Left lung (tissue), 10 donors: ENCODE results near the gene SCNN1B. TPM values are rescaled to one million over a fixed set of nuclear protein-coding genes. Genes with fewer than 3 reads are reported as not detected.

Experiments used
- ATAC-seq: fragments of 200-7000 bp; cut with Tn5 transposase; one replicate; pipeline ENCODE4 v1.9.1; 2020; ENCODE audit warnings: moderate library complexity
- DNase-seq, 4 donors: peaks; one replicate each; pipeline ENCODE4 v3.0.0-alpha.2; 2013 to 2020
- H3K27ac ChIP-seq, 2 donors: fragments of 200-600 bp; sonication (generic) in 1 of 2; one replicate each; pipeline versions ENCODE4 v1.5.0 to v1.8.0; 2020 to 2021
- H3K27me3 ChIP-seq, 2 donors: fragments of 200-600 bp; sonication (generic) in 1 of 2; one replicate each; pipeline versions ENCODE4 v1.5.0 to v1.8.0; 2020 to 2021
- H3K36me3 ChIP-seq, 2 donors: fragments of 200-600 bp; sonication (generic) in 1 of 2; one replicate each; pipeline versions ENCODE4 v1.5.0 to v1.8.0; 2020 to 2021
- H3K4me1 ChIP-seq, 2 donors: fragments of 200-600 bp; one replicate each; pipeline ENCODE4 v1.8.0; 2021
- H3K4me3 ChIP-seq, 2 donors: fragments of 200-600 bp; sonication (generic) in 1 of 2; one replicate each; pipeline versions ENCODE4 v1.5.0 to v1.8.0; 2020 to 2021; ENCODE audit warnings: mild to moderate bottlenecking in 1 of 2
- H3K9me3 ChIP-seq, 2 donors: fragments of 200-600 bp; sonication (generic) in 1 of 2; one replicate each; pipeline versions ENCODE4 v1.5.0 to v1.8.0; 2020 to 2021
- intact Hi-C, 2 donors: fragments of 100-400 bp; cut with DNase I; formaldehyde crosslinking; loops; one replicate each; pipeline versions ENCODE4 v1.11.2 to v1.14.2; 2022
- polyA plus RNA-seq, 6 donors: library from polyadenylated mRNA; unstranded; fragments of 120-200 nt; gene quantifications; one replicate each; pipeline ENCODE4 v1.2.1, GENCODE V29; 2013; ENCODE audit not compliant: insufficient read length in 6 of 6
- total RNA-seq, 2 donors: library from RNA; stranded (reverse); fragmentation: NEBNext Ultra II Directional; extraction: Animal tissue kit (Norgen Biotek cat#: 25700); gene quantifications; one replicate each; pipeline ENCODE4 v1.2.1, GENCODE V29; 2021
- TF ChIP-seq, protein P1 (sequence below), 2 donors: fragments of 200-600 bp; sonication (generic) in 1 of 2; IDR thresholded peaks; one replicate each; pipeline versions ENCODE4 v1.5.0 to v1.8.0; 2021; ENCODE audit warnings: antibody characterized with exemption in 2 of 2
- donor health status: DM: no; HTN: yes; CAD: no.
- donor health status: DM: no; HTN: no; CAD: no.

Gene SCNN1B
- total and polyA plus RNA-seq, 8 donors = 2.4 to 28.6 (median 3.4) TPM

DNA sequence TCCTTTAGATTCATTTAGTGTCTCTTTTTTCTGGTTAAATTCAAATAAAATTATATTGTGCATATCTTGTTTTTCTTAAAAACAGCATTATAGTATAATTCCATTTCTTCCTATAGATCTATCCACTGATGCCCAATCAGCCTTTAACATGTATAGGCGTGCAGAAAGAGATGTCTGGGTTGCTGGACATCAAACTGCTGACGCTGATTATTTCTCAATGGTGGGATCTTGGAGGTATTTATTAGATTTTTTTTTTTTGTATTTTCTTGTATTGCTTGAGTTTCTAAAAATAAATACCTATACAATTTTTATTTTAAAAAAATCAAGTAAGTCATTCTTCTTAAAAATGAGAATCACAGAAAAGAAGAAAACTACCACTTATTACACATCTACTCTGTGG lies 100.0 kb downstream of the SCNN1B start:
- no peak overlapping the region for H3K27ac ChIP-seq
- no peaks in the 10 kb centered on the region for H3K9me3 ChIP-seq
- no peaks in the 10 kb centered on the region for H3K27me3 ChIP-seq
- ATAC-seq = no peak
- H3K4me3 ChIP-seq = no peak overlapping the region
- TF ChIP-seq, protein P1, sequence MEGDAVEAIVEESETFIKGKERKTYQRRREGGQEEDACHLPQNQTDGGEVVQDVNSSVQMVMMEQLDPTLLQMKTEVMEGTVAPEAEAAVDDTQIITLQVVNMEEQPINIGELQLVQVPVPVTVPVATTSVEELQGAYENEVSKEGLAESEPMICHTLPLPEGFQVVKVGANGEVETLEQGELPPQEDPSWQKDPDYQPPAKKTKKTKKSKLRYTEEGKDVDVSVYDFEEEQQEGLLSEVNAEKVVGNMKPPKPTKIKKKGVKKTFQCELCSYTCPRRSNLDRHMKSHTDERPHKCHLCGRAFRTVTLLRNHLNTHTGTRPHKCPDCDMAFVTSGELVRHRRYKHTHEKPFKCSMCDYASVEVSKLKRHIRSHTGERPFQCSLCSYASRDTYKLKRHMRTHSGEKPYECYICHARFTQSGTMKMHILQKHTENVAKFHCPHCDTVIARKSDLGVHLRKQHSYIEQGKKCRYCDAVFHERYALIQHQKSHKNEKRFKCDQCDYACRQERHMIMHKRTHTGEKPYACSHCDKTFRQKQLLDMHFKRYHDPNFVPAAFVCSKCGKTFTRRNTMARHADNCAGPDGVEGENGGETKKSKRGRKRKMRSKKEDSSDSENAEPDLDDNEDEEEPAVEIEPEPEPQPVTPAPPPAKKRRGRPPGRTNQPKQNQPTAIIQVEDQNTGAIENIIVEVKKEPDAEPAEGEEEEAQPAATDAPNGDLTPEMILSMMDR (IDR thresholded peaks at IDR 0.05) = no peak
- no peak for DNase-seq
- no peaks in the 10 kb centered on the region for H3K4me1 ChIP-seq
- peaks cover 0 to 92% of the 10 kb centered on the region in 2 donors for H3K36me3 ChIP-seq
- intact Hi-C loops = no loop called here

DNA sequence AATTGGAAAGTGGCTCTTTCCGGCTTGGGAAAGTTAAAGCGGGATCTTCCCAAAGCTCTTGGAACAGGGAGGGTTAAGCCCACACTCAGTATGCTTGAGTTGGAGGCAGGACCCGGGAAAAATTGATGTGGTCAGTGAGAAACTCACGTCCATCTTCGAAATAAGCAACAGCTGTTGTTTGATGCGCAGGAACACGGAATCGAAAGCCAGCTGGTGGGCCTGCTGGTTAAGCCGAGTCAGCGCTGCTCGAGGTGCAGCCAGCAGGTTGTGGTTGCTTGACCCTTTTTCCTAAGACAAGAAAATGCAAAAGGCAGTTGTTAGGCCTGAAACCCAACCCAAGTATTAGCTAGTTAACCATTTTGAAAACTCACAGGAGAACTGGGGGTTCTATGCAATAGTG lies 101.4 kb downstream of the SCNN1B start:
- H3K4me3 ChIP-seq = no peak overlapping the region
- intact Hi-C loops = no loop called here
- H3K27ac ChIP-seq = no peak overlapping the region
- H3K36me3 ChIP-seq = peaks cover 0 to 84% of the 10 kb centered on the region in 2 donors
- DNase-seq = no peak
- no peaks in the 10 kb centered on the region for H3K4me1 ChIP-seq
- H3K27me3 ChIP-seq = no peaks in the 10 kb centered on the region
- TF ChIP-seq, protein P1 (IDR thresholded peaks at IDR 0.05) = no peak
- H3K9me3 ChIP-seq = no peaks in the 10 kb centered on the region
- no peak for ATAC-seq

DNA sequence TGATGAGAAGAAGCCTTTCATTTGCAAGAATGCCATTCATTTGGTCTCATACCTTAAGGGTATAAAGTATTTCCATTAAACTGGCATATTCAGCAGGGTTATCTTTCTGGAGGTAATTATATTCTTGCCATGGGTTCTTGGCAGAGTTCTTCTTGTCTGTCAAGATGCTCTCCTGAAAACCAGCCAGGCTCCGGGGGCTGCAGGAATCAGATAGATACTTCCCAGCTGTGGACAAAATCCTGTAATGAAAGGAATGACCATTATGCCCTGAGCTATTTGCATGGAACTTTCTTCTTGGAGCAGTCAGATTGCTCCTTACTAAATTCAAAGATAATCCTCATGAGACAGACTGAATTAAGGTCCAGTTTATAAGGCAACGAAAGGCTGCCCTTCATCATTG lies 103.9 kb downstream of the SCNN1B start:
- no peak overlapping the region for H3K27ac ChIP-seq
- intact Hi-C loops = no loop called here
- ATAC-seq = no peak

DNA sequence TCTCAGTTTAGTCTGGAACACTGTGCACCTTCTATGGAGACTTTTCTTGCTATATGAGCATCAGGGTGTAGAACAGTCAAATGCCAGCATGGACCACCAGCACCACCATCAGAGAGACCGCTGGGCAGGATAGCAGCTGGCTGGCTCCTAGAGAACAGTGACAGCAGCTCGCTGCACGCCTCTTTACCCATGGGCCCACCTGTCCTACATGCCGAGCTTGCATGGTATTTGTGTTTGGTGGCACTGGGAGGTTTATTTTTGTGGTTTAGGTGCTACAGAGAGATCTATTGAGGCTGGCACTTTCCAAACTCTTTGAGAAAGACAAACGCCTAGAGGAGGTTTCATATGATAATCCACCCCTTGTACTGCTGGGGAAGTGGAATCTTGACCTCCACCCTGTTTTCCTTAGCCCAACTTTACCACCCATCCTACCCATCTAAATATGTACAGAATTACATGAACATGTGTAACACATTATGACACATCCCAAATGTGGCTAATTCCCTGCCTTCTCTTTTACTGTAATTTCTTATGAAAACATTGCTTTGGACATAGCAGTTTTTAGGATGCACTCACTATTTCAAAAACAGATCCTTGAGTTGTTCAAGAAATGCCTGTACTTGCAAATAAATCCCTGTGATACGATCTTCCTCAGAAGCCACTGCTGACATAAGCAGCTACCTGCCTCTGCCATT lies 104.6 kb downstream of the SCNN1B start:
- intact Hi-C loops = no loop called here
- no peaks in the 10 kb centered on the region for H3K9me3 ChIP-seq
- no peaks in the 10 kb centered on the region for H3K27me3 ChIP-seq
- TF ChIP-seq, protein P1 (IDR thresholded peaks at IDR 0.05) = no peak
- no peak overlapping the region for H3K4me3 ChIP-seq
- peaks cover 0 to 83% of the 10 kb centered on the region in 2 donors for H3K36me3 ChIP-seq
- no peaks in the 10 kb centered on the region for H3K4me1 ChIP-seq
- no peak overlapping the region for H3K27ac ChIP-seq
- DNase-seq (no peak), ATAC-seq (no peak)

More for the DNA sequence above, 103.9 kb downstream of the SCNN1B start:
- Histone ChIP-seq H3K36me3 (peaks cover 0 to 84% of the 10 kb centered on the region in 2 donors), H3K4me1 (no peaks in the 10 kb centered on the region), H3K9me3 (no peaks in the 10 kb centered on the region), H3K4me3 (no peak overlapping the region), H3K27me3 (no peaks in the 10 kb centered on the region)
- TF ChIP-seq, protein P1 (IDR thresholded peaks at IDR 0.05) = no peak
- no peak for DNase-seq

DNA sequence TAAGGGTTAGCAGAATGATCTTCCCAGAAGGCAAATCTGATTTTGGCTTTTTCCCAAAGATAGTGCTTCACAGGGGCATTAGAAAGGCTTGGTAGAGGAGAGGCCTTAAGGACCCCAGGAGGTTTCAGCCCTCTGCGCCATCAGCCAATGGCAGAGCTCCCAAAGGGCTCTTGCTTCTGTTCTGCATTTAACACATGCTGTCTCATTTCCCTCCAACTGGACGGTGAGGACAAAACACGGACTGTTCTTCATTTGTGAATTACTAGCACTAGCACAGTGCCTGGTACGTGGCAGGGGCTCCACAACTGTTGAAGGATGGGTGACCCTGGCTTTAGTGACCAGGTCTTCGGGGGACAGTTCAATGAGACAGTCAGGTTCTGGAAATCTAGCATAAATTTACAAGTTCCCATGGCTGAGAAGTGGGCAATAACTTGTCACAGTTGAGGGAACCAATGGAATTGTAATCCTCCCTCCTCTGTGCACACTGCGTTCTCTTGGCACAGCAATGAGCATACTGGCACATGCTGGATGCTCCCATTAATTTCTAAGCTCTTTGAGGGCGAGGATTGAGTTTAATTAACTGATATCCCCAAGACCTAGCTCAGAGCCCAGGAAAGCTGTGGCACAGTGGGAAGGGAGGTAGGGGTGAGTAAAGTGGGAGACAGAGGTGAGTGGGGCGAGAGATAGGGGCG lies 105.5 kb downstream of the SCNN1B start:
- Histone ChIP-seq H3K36me3 (peaks cover 0 to 84% of the 10 kb centered on the region in 2 donors), H3K27me3 (no peaks in the 10 kb centered on the region), H3K4me3 (no peak overlapping the region), H3K4me1 (no peaks in the 10 kb centered on the region), H3K27ac (no peak overlapping the region), H3K9me3 (no peaks in the 10 kb centered on the region)
- ATAC-seq (no peak), DNase-seq (no peak)
- intact Hi-C loops = no loop called here
- TF ChIP-seq, protein P1 (IDR thresholded peaks at IDR 0.05) = no peak
